IPS-18c (cell line): Measurements from ENCODE around the gene MIOX.

Experiments used
- H3K4me3 ChIP-seq: 2 replicates; pipeline ENCODE4 v1.7.0; 2013; ENCODE audit warnings: low read depth, mild to moderate bottlenecking, low read length, moderate library complexity; ENCODE audit not compliant: insufficient read depth
- H3K9me3 ChIP-seq: one replicate; pipeline ENCODE4 v1.6.1; 2013; ENCODE audit warnings: mild to moderate bottlenecking, low read length, moderate library complexity; ENCODE audit not compliant: control insufficient read depth, insufficient read depth

MIOX gene

DNA sequence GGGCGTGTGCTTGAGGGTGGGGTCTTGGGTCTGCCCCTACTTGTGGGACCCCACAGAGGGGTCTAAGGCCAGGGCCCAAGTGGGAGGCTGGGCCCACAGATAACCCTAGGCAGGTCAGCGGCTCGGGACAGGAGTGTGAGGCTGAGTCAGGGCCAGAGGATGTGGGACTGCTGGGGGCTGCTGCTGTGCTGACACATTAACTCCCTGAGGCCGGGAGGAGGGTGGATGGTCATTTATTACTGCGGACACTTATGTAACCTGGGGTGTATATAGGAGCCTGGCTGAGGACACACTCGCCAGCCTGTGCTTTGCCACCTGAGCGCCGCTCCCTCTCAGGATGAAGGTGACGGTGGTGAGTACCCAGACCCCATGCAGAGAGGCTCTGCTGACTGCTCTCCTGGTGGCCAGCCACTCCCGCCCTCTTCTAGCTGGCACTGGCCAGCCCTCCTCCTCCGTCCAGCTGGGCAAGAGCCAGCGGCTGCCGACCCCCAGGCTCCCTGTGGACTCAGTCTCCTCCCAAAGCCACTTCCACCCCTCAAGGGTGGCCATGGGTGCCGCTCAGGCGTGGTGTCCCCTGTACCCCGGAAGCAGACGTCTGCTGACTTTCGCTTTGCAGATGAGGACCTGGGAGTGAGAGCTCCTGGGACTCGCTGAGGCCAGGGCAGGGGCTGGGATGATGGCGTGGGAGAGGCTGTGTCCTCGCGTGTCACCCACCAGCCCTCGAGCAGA is at the start of gene MIOX:
TSS of gene MIOX (plus strand) at position 299 of the 729 bp plus-strand sequence. CDS start at position 338, 39 bp downstream.
- H3K9me3 ChIP-seq = no peaks in the 10 kb centered on the region
- no peak within 1 kb of the TSS for H3K4me3 ChIP-seq

DNA sequence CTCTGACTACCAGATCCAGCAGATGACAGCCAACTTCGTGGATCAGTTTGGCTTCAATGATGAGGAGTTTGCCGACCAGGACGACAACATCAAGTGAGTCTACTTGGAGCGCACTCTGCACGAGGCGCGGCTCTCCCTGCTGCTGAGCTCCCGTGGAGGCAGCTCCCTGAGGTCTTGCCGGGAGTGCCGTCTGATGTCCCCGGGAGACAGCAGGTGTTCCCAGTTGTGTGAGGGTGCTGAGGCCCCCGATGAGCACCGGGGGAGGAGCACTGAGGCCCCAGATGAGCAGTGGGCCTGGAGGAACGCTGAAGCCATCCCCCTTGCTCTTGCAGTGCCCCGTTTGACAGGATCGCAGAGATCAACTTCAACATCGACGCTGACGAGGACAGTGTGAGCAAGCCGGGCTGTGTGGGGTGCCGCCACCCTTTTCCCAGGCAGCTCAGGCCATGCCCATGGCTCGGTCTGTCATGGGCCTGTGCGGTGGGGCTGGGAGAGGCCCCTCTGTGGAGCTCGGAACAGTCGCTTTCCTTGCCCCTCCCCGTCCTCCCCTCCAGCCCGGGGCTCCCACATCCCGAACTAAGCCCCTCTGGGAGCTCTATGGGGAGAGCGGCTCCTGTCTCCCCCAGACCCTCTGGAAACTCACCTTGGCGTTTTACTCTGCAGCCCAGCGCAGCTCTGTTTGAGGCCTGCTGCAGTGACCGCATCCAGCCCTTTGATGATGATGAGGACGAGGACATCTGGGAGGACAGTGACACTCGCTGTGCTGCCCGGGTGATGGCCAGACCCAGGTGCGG is 49.0 kb upstream of the MIOX start:
- Histone ChIP-seq H3K4me3 (no peak overlapping the region), H3K9me3 (no peaks in the 10 kb centered on the region)

DNA sequence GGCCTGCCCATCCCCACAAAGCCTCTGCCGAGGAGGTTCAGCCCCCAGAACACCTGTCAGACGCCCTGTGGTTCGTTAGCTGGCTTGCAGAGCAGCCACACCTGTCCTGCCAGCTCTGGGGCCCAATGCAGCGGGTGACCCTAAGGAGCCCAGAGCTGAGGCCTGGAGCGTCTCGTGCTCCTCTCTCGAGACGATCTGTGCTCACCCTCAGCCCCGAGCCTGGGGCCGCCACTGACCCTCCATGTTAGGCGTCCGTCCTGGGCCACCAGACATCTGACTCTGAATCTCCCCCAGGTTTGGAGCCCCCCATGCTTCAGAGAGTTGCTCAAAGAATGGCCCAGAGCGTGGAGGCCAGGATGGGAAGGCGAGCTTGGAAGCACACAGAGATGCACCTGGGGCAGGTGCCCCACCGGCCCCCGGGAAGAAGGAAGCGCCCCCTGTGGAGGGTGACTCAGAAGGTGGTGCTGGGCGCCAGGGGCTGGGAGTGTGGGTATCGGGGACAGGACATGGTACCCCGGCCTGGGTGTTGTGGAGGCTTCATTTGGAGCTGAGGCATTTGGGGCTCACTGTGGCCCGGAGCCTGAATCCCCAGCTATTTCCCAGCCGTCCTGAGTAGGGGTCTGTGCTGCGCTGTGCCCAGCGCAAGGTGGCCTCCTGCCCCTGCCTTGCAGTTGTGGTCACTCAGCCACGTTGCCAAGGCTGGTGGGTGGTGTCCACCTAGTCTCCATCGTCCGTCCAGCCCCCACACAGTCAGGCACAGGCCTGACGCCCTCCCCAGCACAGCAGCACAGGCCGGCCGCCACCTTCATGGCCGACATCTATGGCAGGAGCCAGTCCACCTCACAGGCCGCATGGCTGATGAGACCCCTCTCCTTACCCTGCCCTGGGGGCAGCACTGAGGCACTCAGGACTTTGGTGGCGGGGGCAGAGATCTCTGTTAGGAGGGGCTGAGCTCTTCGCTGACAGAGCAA is 48.1 kb upstream of the MIOX start:
- H3K4me3 ChIP-seq = no peak overlapping the region
- no peaks in the 10 kb centered on the region for H3K9me3 ChIP-seq

DNA sequence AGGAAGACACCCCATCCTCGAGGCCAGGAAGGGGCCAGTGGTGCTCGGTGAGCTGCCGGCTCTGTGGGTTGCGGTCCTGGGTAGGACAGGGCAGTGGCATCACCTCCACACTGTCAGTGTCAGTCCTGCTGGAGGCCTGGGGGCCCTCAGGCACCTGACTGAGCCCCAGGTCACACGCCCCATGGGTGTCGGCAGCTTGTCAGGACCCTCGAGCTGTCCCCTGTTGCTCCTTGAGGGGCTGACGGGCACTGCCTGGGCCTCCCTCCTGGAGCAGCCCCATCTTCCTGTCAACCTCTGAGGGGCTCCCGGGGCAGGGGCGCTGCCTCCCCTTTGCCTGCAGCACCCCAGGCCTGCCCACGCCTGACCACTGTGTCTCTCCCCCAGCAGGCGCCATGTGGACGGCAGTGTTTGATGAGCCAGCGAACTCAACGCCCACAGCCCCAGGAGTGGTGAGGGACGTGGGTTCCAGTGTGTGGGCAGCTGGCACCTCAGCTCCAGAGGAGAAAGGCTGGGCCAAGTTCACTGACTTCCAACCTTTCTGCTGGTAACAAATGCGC is 47.3 kb upstream of the MIOX start:
- H3K9me3 ChIP-seq = no peaks in the 10 kb centered on the region
- no peak overlapping the region for H3K4me3 ChIP-seq

DNA sequence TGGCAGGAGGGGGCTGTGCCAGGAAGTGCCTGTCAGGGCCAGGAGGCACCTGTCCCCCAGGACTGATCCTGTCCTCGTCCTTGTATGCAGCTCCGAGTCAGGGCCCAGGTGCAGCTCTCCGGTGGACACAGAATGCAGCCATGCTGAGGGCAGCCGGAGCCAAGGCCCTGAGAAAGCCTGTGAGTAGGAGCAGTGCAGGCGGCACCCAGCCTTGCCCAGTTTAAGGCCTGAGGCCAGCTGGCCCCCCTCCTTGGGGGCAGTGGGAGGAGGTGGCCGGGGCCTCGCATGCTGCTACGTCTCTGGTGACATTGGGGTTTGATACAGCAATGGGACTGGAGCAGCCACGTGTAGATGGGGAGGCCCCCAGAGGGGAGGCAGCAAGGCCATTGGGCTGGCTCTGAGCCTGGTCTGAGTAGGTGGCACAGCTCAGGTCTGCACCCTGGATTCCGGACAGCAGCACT is 46.8 kb upstream of the MIOX start:
- Histone ChIP-seq H3K4me3 (no peak overlapping the region), H3K9me3 (no peaks in the 10 kb centered on the region)

DNA sequence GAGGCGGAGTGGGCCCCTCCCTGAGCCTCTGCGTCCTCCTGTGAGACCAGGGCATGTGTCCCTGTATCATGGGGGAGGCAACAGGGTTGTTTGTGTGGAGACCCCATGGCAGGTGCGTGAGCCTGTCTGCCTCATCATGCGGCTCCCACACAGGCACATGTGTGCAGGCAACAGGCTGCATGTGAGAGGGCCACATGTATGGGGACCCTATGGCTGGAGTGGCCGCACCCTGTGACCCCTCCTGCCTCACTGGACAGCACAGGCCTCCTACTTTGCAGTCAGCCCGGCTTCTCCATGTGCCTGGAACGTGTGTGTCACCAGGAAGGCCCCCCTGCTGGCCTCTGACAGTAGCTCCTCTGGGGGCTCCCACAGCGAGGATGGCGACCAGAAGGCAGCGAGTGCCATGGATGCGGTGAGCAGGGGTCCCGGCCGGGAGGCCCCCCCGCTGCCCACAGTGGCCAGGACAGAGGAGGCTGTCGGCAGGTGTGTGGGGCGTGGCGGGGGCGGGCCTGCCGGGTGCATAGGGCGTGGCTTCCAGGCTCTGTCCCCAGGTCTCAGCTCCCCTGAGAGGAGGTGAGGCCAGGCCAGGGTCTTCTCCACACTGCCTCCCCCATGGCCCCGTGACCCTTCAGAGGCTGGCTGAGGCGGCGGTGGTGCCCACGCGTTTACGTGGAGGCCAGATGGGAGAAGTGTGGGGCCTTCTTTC is 46.0 kb upstream of the MIOX start:
- H3K9me3 ChIP-seq = no peaks in the 10 kb centered on the region

DNA sequence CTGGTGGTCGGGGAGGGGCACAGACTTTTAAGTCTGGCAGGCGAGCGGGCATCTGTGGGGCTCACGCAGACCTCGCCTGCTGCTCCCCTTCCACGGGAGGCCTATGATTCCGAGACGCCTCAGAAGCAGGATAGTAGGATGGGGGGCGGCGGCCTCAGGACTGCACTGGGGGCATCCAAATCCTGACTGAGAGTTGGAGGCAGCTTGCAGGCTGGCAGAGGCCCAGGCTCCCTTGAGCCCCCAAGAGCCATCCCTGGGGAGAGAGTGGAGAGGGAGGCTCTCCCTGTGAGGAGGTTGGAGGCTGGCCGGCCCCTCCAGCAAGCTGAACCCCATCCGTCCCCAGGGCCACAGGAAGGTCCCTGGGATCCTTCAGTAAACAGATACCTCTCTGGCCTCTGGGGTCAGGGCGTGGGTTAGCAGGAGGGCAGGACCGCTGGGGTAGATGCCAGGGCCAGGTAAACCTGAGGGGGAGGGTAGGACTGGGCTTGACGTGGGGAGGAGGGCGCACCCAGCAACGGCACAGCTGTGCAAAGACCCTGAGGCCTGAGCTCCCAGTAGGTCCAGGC is 45.1 kb upstream of the MIOX start:
- Histone ChIP-seq H3K4me3 (no peak overlapping the region), H3K9me3 (no peaks in the 10 kb centered on the region)

More for the DNA sequence above, 46.0 kb upstream of the MIOX start:
- no peak overlapping the region for H3K4me3 ChIP-seq

DNA sequence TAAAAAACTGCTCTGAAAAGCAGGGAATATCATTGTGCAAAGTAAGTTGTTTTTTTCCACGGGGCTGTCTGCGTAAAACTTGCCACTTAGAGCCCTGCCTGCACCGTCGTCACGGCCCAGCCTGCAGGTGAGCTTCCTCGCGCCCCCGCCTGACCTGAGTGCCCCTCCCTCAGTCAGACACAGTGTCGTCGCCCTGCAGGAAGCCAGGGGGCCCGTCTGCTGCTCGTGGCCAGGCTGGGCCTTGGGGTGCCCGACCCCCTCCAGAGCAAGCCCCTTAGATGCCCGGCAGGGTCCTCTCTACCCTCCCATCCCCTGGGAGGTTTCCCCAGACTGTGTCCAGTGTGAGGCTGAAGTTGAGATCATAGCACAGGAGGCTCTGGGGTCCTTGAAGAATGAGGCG is 43.5 kb upstream of the MIOX start:
- Histone ChIP-seq H3K9me3 (peaks cover 2% of the 10 kb centered on the region), H3K4me3 (no peak overlapping the region)

DNA sequence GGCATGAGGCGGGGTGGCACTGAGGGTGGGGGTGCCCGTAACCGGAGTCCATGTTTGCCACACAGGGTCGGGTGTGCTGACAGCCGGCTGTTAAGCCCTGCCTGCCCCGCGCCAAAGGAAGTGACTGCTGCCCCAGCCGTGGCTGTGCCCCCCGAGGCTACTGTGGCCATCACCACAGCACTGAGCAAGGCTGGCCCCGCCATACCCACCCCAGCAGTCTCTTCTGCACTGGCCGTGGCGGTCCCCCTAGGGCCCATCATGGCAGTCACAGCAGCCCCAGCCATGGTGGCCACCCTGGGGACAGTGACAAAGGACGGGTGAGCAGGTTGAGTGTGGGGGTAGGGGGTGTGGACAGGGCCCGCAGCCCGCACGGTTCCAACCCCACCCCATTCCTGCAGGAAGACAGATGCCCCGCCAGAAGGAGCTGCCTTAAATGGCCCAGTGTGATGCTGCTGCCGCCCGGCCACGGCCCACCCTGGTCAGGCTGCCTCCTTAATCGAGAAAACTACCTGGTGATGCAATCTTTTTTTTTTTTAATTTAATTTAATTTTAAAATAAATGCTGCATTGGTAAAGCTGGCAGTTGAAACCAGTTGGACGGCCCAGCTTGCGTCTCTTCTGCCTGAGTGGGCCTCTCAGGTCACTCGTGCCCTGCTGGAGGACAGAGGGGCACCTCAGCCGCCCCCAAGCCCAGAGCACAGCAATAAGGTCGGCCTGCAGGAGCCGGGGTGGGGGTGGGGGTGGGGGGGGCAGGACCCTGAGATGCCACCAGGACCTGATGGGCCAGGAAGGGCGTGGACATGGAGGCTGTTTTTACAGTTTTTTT is 42.6 kb upstream of the MIOX start:
- Histone ChIP-seq H3K4me3 (no peak overlapping the region), H3K9me3 (peaks cover 2% of the 10 kb centered on the region)

DNA sequence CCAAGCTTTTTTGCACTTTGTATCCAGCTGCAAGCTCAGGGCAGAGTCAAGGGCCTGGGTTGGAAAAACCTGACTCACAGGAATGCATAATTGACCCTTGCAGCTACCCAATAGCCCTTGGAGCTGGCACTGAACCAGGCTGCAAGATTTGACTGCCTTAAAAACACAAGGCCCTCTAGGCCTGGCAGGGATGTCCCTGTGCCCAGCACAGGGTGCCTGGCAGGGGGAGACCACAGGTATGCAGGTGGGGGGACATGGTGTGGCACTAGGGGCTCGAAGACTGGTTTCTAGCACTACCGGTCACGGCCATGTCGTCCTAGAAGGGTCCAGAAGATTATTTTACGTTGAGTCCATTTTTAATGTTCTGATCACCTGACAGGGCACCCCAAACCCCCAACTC is 42.0 kb upstream of the MIOX start:
- H3K4me3 ChIP-seq = no peak overlapping the region

DNA sequence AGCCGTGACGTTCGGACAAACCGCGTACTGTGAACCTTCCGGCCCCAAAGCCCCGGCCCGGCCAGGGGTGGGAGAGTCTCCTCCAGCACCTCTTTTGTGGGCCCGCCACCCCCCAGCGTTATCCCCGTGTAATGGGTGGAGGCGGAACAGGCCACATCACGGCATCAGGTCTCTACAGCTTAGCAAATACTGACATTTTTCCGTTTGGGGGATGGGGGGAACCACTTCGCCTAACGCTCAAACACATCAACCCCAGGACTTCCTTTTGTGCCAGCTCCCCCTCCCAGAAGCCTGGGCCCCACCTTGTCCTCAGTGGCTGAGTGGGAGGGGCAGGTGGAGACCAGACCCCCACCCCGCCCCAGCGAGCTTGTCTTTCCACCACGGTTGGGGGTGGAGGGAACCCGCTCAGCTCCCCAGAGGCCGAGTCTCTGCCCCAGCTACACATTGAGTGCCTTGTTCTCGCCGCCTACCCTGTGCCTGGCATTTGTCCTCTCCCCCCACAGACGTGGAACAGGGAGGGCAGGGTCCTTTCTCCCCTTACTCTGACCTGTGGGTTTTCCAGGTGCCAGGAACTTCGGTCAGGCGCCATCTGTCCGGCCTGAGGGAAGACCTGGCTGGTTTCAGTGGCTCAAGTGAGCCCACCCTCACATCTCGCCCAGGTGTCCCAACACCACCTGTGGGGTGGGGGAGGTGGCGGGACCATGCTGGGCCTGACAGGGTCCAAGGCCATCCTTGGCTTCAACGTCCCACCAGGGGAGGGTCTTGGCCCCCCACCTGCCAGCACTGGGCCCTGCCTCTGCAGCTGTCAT is 41.4 kb upstream of the MIOX start:
- H3K4me3 ChIP-seq = no peak overlapping the region
- H3K9me3 ChIP-seq = peaks cover 2% of the 10 kb centered on the region

More for the DNA sequence above, 42.0 kb upstream of the MIOX start:
- H3K9me3 ChIP-seq = peaks cover 2% of the 10 kb centered on the region

DNA sequence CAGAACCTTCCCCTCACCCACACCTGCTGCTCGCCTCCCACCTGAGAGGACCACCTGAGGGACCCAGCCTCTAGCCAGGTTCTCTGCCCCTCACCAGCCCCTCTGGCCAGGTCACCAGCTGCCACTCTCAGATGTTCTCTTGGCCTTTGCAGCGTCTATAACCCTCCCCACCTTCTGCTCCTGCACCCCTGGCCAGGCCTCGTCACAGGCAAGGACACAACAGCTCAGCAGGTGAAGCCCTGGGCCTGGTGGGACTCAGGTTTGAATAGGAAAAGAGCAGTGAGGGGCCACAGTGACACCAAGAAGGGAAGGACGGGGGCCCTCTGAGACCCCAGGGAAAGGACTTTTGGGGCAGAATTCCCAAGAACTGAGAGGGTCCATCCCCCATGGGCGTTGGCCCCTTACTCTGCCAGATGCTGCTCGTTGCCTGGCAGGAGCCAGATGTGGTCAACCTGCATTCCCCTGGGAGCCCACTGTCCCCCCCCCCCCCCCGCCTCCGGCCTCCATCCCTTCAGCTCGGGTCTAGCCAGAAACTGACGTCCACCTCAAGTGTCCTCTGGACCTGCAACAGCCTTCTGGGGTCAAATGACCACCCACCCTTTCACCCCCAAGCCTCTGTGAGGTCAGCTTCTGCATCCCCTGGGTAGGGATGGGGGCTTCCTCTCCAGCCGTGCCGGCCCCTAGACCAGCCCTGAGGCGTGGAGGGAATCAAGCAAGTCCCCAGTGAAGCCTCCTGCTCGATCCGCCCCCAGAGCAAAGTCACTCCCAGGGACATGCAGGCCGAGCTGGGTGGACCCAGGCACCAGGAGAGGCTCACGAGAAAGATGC is 40.6 kb upstream of the MIOX start:
- Histone ChIP-seq H3K4me3 (no peak overlapping the region), H3K9me3 (peaks cover 2% of the 10 kb centered on the region)

DNA sequence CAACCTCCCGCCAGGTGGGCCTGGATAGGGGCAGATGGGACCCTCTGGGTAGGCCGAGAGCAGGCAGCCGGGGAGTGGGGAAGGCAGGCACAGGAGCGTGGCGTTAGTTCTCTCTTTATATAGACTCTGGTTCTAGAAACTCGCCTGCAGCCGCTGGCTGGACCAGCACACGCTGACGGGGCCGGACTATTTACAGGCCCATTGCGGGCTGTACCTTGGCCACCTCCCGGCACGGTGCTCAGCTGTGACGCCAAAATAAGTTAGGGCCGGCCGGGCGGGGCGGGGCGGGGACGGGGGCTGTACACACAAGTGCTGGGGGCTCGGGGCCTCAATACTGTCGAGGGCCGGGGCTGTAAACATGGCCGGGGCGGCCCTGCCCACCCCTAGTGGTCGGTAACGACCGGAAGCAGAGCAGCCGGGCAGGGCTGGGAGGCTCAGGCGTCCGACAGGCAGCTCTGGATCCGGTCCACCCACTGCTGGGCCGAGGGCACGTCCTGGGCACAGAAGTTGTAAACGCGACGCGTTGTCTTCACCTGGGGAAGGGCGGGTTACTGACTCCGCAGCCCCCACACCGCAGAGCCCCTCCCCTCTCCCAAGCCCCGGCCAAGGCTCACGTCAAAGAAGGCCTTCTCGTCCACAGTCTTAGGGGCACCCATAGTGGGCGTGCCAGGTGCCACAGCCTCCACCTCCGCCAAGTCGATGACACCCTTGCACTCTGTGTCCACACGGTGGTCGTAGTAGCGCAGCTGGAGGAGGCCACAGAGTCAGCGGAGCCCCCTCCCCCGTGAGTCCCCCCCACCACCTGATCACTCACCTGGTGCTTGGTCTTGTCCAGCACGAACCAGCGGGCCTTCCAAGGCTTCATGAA is 39.7 kb upstream of the MIOX start:
- no peak overlapping the region for H3K4me3 ChIP-seq
- peaks cover 2% of the 10 kb centered on the region for H3K9me3 ChIP-seq
